Raji (cell line): Measurements from ENCODE around the gene C12orf57.

Experiments used
- POLR2A ChIP-seq: IDR thresholded peaks from 2 replicates; pipeline ENCODE4 v1.6.1; 2011; ENCODE audit warnings: low read depth, low read length, control low read depth; ENCODE audit not compliant: insufficient read depth

Gene C12orf57

GRCh38 chr12:6928022-6928702 lies 15.7 kb upstream of the C12orf57 start:
- TF ChIP-seq POLR2A = no peak

GRCh38 chr12:6928703-6929407 lies 15.0 kb upstream of the C12orf57 start:
- TF ChIP-seq POLR2A = no peak

GRCh38 chr12:6929466-6930452 lies 14.1 kb upstream of the C12orf57 start:
- no peak for TF ChIP-seq POLR2A

GRCh38 chr12:6932766-6933165 lies 11.1 kb upstream of the C12orf57 start:
- TF ChIP-seq POLR2A = no peak

- peak; percentile 28; the same call in 1 of the 2 replicates for TF ChIP-seq POLR2A
Measured at GRCh38 chr12:6934110-6934509, 9.7 kb upstream of the C12orf57 start.

- no peak for TF ChIP-seq POLR2A
Measured at GRCh38 chr12:6935371-6936193, 8.2 kb upstream of the C12orf57 start.

- TF ChIP-seq POLR2A = no peak
Measured at GRCh38 chr12:6936194-6936635, 7.6 kb upstream of the C12orf57 start.

GRCh38 chr12:6936636-6937480 lies 7.0 kb upstream of the C12orf57 start:
- peak; percentile 56 for TF ChIP-seq POLR2A

GRCh38 chr12:6937481-6938352 lies 6.1 kb upstream of the C12orf57 start:
- peak; percentile 94 for TF ChIP-seq POLR2A

- no peak for TF ChIP-seq POLR2A
Measured at GRCh38 chr12:6938353-6939190, 5.2 kb upstream of the C12orf57 start.

- TF ChIP-seq POLR2A = no peak
Measured at GRCh38 chr12:6939191-6939540, 4.7 kb upstream of the C12orf57 start.

- no peak for TF ChIP-seq POLR2A
Measured at GRCh38 chr12:6941267-6941666, 2.6 kb upstream of the C12orf57 start.
